OCI-LY3 (cell line): ENCODE data around the gene NFATC3.

Experiments used
- H2AFZ ChIP-seq: fragments of 200-600, 300-600 bp; shearing (Covaris generic); 2 replicates; pipeline ENCODE4 v1.6.0; 2014; ENCODE audit warnings: antibody characterized with exemption, low read depth, low read length
- H3K27ac ChIP-seq: fragments of 200-600, 300-600 bp; sonication (generic); 2 replicates; pipeline ENCODE4 v1.5.1; 2014; ENCODE audit warnings: mild to moderate bottlenecking, low read length, moderate library complexity, mixed read lengths
- H3K27me3 ChIP-seq: fragments of 200-600, 300-600 bp; sonication (generic); 2 replicates; pipeline ENCODE4 v1.6.1; 2014; ENCODE audit warnings: low read depth, low read length, mixed read lengths
- H3K36me3 ChIP-seq: fragments of 200-600, 300-600 bp; sonication (generic); replicated peaks from 2 replicates; pipeline ENCODE3; 2014; ENCODE audit warnings: low read depth, low read length, mixed read lengths
- H3K4me1 ChIP-seq: fragments of 300-600, 200-600 bp; sonication (generic); 2 replicates; pipeline ENCODE4 v1.6.1; 2014; ENCODE audit warnings: low read length, mixed read lengths
- H3K4me2 ChIP-seq: fragments of 200-600, 300-600 bp; sonication (generic); 2 replicates; pipeline ENCODE4 v1.6.1; 2014; ENCODE audit warnings: low read length, mixed read lengths
- H3K4me3 ChIP-seq: fragments of 300-600, 200-600 bp; sonication (generic); 2 replicates; pipeline ENCODE4 v1.5.1; 2014; ENCODE audit warnings: antibody characterized with exemption, mild to moderate bottlenecking, low read length, moderate library complexity
- H3K79me2 ChIP-seq: fragments of 300-600, 200-600 bp; shearing (Covaris generic); 2 replicates; pipeline ENCODE4 v1.6.1; 2014; ENCODE audit warnings: mild to moderate bottlenecking, low read length, mixed read lengths
- H3K9ac ChIP-seq: fragments of 300-600, 200-600 bp; shearing (Covaris generic); 2 replicates; pipeline ENCODE4 v1.6.0; 2014; ENCODE audit warnings: mild to moderate bottlenecking, low read length, moderate library complexity
- H3K9me3 ChIP-seq: fragments of 200-600, 300-600 bp; shearing (Covaris generic); 2 replicates; pipeline ENCODE4 v1.6.1; 2014; ENCODE audit warnings: low read length, mixed read lengths; ENCODE audit not compliant: insufficient read depth
- H4K20me1 ChIP-seq: fragments of 200-600, 300-600 bp; sonication (generic); 2 replicates; pipeline ENCODE4 v1.6.1; 2016; ENCODE audit warnings: low read length, mixed read lengths; ENCODE audit not compliant: insufficient read depth
- CTCF ChIP-seq: fragments of 200-600, 300-600 bp; sonication (generic); IDR thresholded peaks from 2 replicates; pipeline ENCODE4 v1.5.1; 2014; ENCODE audit warnings: antibody characterized with exemption, low read length, low read depth
- EZH2phosphoT487 ChIP-seq: fragments of 200-600 bp; shearing (Covaris generic); IDR thresholded peaks from 2 replicates; pipeline ENCODE4 v1.6.1; 2018; ENCODE audit warnings: antibody characterized with exemption, mixed run types, low read depth

The NFATC3 gene

DNA sequence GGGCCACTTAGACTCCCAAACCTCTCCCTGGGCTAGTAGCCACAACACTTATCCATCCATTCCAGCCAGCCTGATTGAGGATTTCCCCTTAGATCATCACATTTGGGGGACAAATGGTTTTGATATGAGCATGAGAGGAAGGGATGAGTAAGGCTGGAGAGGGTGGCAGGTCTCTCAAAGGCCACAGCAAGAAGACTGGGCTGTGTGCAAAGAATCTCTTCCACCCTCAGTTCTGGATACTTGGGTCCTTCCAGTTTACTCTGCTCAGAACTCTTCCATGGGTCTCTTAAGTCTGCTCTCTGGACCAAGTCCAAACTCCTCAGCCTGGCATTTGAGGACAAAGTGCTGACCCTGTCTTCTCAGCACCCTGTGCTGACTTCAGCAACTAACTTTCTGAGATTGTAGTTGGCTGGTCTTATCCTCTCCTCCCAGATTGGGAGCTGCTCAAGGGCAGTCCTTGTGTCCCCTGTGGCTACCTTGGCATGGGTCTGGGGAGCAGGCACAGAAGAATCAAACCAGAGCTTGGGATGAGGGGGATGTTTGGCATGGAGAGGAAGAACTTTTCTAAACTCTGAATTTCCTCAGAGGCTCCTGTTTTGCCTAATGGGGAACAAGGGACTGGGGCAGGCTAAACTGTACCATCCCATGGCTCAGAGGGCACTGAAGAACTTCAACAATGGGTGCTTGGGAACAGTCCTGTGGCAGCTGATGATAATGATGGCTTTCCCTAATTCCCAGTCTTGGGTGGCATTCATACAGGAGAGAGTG, 3.1 kb upstream of the NFATC3 start:
- TF ChIP-seq EZH2phosphoT487 = no peak
- TF ChIP-seq CTCF = no peak
- H3K36me3 ChIP-seq = peaks cover 19% of the 10 kb centered on the region
- peaks cover 6% of the 10 kb centered on the region; the same call in 1 of the 2 replicates for H4K20me1 ChIP-seq
- H3K27me3 ChIP-seq = no peaks in the 10 kb centered on the region
- H3K4me1 ChIP-seq = peaks cover 11% of the 10 kb centered on the region
- no peak overlapping the region for H3K4me3 ChIP-seq
- no peak overlapping the region for H2AFZ ChIP-seq
- no peak overlapping the region for H3K4me2 ChIP-seq
- no peaks in the 10 kb centered on the region for H3K9me3 ChIP-seq
- H3K27ac ChIP-seq = no peak overlapping the region
- H3K9ac ChIP-seq = no peak overlapping the region
- peaks cover 17% of the 10 kb centered on the region for H3K79me2 ChIP-seq

DNA sequence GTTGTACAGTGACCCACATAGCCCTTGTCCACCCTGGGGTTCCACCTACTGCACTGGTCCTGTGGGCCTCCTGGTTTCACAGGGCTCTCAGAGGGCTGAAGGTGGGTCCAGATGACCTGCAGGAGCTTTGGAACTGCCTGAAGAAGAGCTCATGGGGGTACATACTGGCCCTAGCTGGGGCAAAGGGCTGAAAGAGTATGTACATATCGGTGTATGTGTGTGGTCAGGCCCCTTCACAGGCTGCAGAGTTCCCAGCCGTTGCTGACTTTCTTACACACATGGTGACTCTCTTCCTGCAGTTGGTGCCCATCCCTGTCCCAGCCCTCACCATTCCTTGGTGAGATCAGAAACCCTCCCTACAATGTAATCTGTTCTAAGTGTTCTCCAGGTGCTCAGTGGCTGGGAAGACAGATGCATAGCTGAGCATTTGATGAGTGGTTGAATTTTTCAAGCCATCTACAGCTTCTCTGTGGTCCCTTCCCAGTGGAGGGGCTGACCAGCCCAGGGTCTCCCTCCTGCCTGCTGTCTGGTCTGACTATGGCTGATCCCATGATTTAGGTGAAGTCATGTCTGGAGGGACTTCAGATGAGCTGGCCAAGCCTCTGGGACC, 2.4 kb upstream of the NFATC3 start:
- H3K4me3 ChIP-seq = no peak overlapping the region
- H2AFZ ChIP-seq = no peak overlapping the region
- H3K27me3 ChIP-seq = no peaks in the 10 kb centered on the region
- H3K27ac ChIP-seq = no peak overlapping the region
- H3K79me2 ChIP-seq = peaks cover 24% of the 10 kb centered on the region
- H3K9ac ChIP-seq = no peak overlapping the region
- H3K9me3 ChIP-seq = no peaks in the 10 kb centered on the region
- TF ChIP-seq EZH2phosphoT487 (no peak), CTCF (no peak)
- peaks cover 13% of the 10 kb centered on the region; the same call in 1 of the 2 replicates for H4K20me1 ChIP-seq
- no peak overlapping the region for H3K4me2 ChIP-seq
- peaks cover 18% of the 10 kb centered on the region for H3K4me1 ChIP-seq
- H3K36me3 ChIP-seq = peaks cover 17% of the 10 kb centered on the region

GRCh38 chr16:68083239-68083781, 1.9 kb upstream of the NFATC3 start:
- H4K20me1 ChIP-seq = peaks cover 16% of the 10 kb centered on the region; the same call in 1 of the 2 replicates
- H3K4me1 ChIP-seq = peaks cover 21% of the 10 kb centered on the region
- peaks cover 29% of the 10 kb centered on the region for H3K79me2 ChIP-seq
- no peak overlapping the region for H3K4me3 ChIP-seq
- no peak overlapping the region for H3K9ac ChIP-seq
- no peak overlapping the region for H2AFZ ChIP-seq
- TF ChIP-seq CTCF (no peak), EZH2phosphoT487 (no peak)
- no peak overlapping the region for H3K4me2 ChIP-seq
- no peaks in the 10 kb centered on the region for H3K27me3 ChIP-seq
- peaks cover 11% of the 10 kb centered on the region for H3K36me3 ChIP-seq
- no peaks in the 10 kb centered on the region for H3K9me3 ChIP-seq
- no peak overlapping the region for H3K27ac ChIP-seq

- H3K36me3 ChIP-seq = peaks cover 5% of the 10 kb centered on the region
Measured at GRCh38 chr16:68083861-68084503, 1.2 kb upstream of the NFATC3 start.

More at GRCh38 chr16:68083861-68084503, 1.2 kb upstream of the NFATC3 start:
- Histone ChIP-seq H3K4me2 (peak overlapping the region; percentile 88), H3K79me2 (peaks cover 35% of the 10 kb centered on the region), H3K4me3 (peak overlapping the region; percentile 92), H3K9ac (peak overlapping the region; percentile 96), H3K27ac (peak overlapping the region; percentile 89), H4K20me1 (peaks cover 16% of the 10 kb centered on the region), H3K9me3 (no peaks in the 10 kb centered on the region), H2AFZ (no peak overlapping the region), H3K27me3 (no peaks in the 10 kb centered on the region), H3K4me1 (peaks cover 27% of the 10 kb centered on the region)
- no peak for TF ChIP-seq EZH2phosphoT487
- no peak for TF ChIP-seq CTCF
